Glutamatergic neuron (in vitro differentiated cells): Measurements from ENCODE around the gene UROS. TPM values are rescaled to one million over a fixed set of nuclear protein-coding genes. Genes with fewer than 3 reads are reported as not detected.

Source experiments
- DNase-seq: peaks from one replicate; pipeline ENCODE4 v3.0.0; 2022
- H3K27ac Mint-ChIP-seq: one replicate; pipeline ENCODE4 v1.8.0; 2020; ENCODE audit warnings: mild to moderate bottlenecking, mixed read lengths, inconsistent platforms; ENCODE audit not compliant: unreplicated experiment
- H3K27me3 Mint-ChIP-seq: one replicate; pipeline ENCODE4 v1.8.0; 2020; ENCODE audit warnings: mild to moderate bottlenecking, moderate library complexity, mixed read lengths, inconsistent platforms; ENCODE audit not compliant: unreplicated experiment
- H3K36me3 Mint-ChIP-seq: one replicate; pipeline ENCODE4 v1.8.0; 2020; ENCODE audit warnings: mild to moderate bottlenecking, mixed read lengths, inconsistent platforms; ENCODE audit not compliant: unreplicated experiment
- H3K4me1 Mint-ChIP-seq: one replicate; pipeline ENCODE4 v1.8.0; 2020; ENCODE audit warnings: mild to moderate bottlenecking, low read depth, mixed read lengths, inconsistent platforms; ENCODE audit not compliant: unreplicated experiment
- H3K4me3 Mint-ChIP-seq: one replicate; pipeline ENCODE4 v1.8.0; 2020; ENCODE audit warnings: mild to moderate bottlenecking, mixed read lengths, inconsistent platforms; ENCODE audit not compliant: unreplicated experiment
- H3K9me3 Mint-ChIP-seq: one replicate; pipeline ENCODE4 v1.8.0; 2020; ENCODE audit warnings: mild to moderate bottlenecking, moderate library complexity, mixed read lengths, inconsistent platforms; ENCODE audit not compliant: unreplicated experiment
- CTCF ChIP-seq: fragments of 200-600 bp; sonication (generic); IDR thresholded peaks from one replicate; pipeline ENCODE4 v1.5.0; 2021; ENCODE audit not compliant: partially characterized antibody, unreplicated experiment
- total RNA-seq: library from RNA; stranded (reverse); fragmentation: NEBNext Ultra II Directional; extraction: Animal tissue kit (Norgen Biotek cat#: 25700); gene quantifications from one replicate; pipeline ENCODE4 v1.2.1, GENCODE V29; 2021; ENCODE audit not compliant: unreplicated experiment

The UROS gene
- total RNA-seq, 1 donor from 2014 or later, result 48.0 TPM

- no peak overlapping the region for H3K4me3 Mint-ChIP-seq
These were observed 52.2 kb downstream of the UROS start for GRCh38 chr10:125770844-125771243.

GRCh38 chr10:125769175-125769574 lies 53.9 kb downstream of the UROS start:
- no peak overlapping the region for H3K27ac Mint-ChIP-seq
- DNase-seq, result no peak
- H3K36me3 Mint-ChIP-seq, result peaks cover 2% of the 10 kb centered on the region
- peaks cover 3% of the 10 kb centered on the region for H3K27me3 Mint-ChIP-seq
- H3K4me3 Mint-ChIP-seq, result no peak overlapping the region
- no peaks in the 10 kb centered on the region for H3K4me1 Mint-ChIP-seq
- H3K9me3 Mint-ChIP-seq, result peaks cover 6% of the 10 kb centered on the region
- TF ChIP-seq CTCF, result no peak

More at GRCh38 chr10:125770844-125771243, 52.2 kb downstream of the UROS start:
- DNase-seq, result no peak
- Mint-ChIP-seq H3K27me3 (peaks cover 3% of the 10 kb centered on the region), H3K36me3 (peaks cover 4% of the 10 kb centered on the region), H3K4me1 (no peaks in the 10 kb centered on the region), H3K9me3 (peaks cover 6% of the 10 kb centered on the region), H3K27ac (no peak overlapping the region)
- no peak for TF ChIP-seq CTCF

DNA sequence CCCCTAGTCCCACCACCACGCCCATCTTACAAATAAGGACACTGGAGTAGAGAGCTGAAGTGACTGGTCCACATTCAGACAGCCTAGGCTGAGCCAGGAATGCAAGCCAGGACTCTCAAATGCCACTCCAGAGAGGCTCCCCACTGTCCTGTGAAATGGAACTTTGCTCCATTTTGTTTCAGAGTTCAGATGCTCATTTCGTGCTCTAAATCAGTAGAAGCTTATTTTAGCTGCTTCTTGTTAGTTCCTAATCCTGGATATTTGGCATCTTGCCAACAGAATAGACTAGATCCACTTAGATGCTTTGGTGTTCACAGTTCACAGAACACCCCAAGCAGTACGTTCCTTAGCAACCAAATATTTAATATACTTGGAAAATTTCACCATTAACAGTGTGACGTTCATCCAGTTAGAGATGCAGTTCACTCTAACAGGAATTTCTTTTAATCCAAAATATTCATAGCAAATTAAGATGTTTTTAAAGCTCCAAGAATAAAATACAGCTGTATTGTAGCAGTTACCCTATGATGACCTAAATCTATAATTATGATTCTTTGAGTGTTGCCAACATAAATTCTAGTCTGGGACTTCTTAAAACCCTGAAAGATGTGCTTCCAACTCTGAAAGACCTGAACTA lies 54.7 kb downstream of the UROS start:
- Mint-ChIP-seq H3K9me3 (peaks cover 6% of the 10 kb centered on the region), H3K36me3 (peaks cover 4% of the 10 kb centered on the region), H3K4me1 (no peaks in the 10 kb centered on the region), H3K27me3 (peaks cover 3% of the 10 kb centered on the region), H3K27ac (no peak overlapping the region), H3K4me3 (no peak overlapping the region)
- TF ChIP-seq CTCF, result no peak
- no peak for DNase-seq

DNA sequence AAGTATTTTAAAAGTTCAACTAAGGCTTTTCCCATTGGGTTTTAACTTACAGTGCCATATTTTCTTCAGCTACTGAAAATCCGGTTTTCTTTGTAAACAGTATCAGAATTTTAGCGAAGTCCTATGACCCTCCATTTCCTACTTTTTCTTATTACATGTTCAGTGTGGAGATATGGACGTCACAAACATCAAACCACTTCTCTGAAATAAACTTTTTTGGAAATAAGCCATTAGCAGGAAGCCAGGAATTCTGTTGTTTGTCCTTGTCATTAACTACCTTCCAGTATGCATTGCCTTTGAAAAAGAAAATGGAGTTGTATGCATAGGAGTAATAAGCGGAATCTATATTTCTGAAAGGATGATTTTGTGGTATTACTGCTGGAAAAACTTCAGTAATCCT lies 56.5 kb downstream of the UROS start:
- Mint-ChIP-seq H3K4me3 (no peak overlapping the region), H3K4me1 (peaks cover 8% of the 10 kb centered on the region), H3K9me3 (peaks cover 3% of the 10 kb centered on the region), H3K27me3 (peaks cover 2% of the 10 kb centered on the region), H3K36me3 (peaks cover 4% of the 10 kb centered on the region), H3K27ac (no peak overlapping the region)
- no peak for TF ChIP-seq CTCF
- no peak for DNase-seq

DNA sequence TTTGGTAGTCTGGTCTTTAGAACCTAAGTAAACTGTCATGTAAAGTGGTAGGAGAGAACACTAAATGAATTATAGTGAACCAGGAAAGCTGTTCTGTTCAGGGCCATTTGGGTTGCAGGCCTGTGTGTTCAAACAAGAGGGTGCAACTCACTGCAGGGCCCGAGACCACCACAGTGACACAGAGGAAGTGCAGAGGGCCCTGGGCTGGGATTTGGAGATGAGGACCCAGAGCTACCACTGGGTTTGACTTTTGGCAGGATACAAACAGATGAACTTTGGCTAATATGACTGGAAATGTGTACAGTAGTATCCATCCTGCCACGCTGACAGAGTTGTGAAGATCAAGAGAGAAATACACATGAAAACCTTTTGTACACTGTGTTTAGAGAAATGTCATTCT lies 57.2 kb downstream of the UROS start:
- Mint-ChIP-seq H3K27ac (no peak overlapping the region), H3K9me3 (peaks cover 3% of the 10 kb centered on the region), H3K36me3 (peaks cover 4% of the 10 kb centered on the region), H3K4me1 (peaks cover 12% of the 10 kb centered on the region), H3K4me3 (no peak overlapping the region), H3K27me3 (peaks cover 2% of the 10 kb centered on the region)
- TF ChIP-seq CTCF, result no peak
- DNase-seq, result no peak
